Right atrium auricular region (tissue), 2 donors: ENCODE data around the gene KRTAP4-6. TPM values are rescaled to one million over a fixed set of nuclear protein-coding genes. Genes with fewer than 3 reads are reported as not detected.
"Not testable (repeated sequence)": the region's sequence is repeated elsewhere in the genome, so short reads cannot be mapped to it uniquely, and the experiment has no call there.

Experiments used
- DNase-seq: peaks from one replicate; pipeline ENCODE4 v3.0.0-alpha.2; 2019; ENCODE audit warnings: low spot score
- H3K27ac ChIP-seq, 2 donors: fragments of 200-600 bp; sonication (generic); 1 replicate in 1 of 2; 2 replicates in 1 of 2; pipeline ENCODE4 v1.5.1; 2016 to 2019
- H3K27me3 ChIP-seq, 2 donors: fragments of 200-600 bp; sonication (generic); one replicate each; pipeline versions ENCODE4 v1.5.1 to v1.6.0; 2017 to 2019
- H3K36me3 ChIP-seq: fragments of 200-600 bp; sonication (generic); one replicate; pipeline ENCODE4 v1.5.1; 2016
- H3K4me1 ChIP-seq, 2 donors: fragments of 200-600 bp; sonication (generic); one replicate each; pipeline versions ENCODE4 v1.5.1 to v1.6.0; 2017 to 2019
- H3K4me3 ChIP-seq, 2 donors: fragments of 200-600 bp; sonication (generic); 1 replicate in 1 of 2; 2 replicates in 1 of 2; pipeline ENCODE4 v1.5.1; 2017 to 2019; ENCODE audit warnings: mild to moderate bottlenecking in 1 of 2, moderate library complexity in 1 of 2
- H3K9me3 ChIP-seq, 2 donors: fragments of 200-600 bp; sonication (generic); one replicate each; pipeline ENCODE4 v1.5.1; 2019
- CTCF ChIP-seq, 2 donors: fragments of 200-600 bp; sonication (generic); IDR thresholded peaks; one replicate each; pipeline ENCODE4 v1.5.1; 2019; ENCODE audit warnings: antibody characterized with exemption in 2 of 2
- total RNA-seq, 2 donors: library from RNA; depleted of rRNA; stranded (reverse); fragments of >200 nt; gene quantifications; one replicate each; pipeline ENCODE4 v1.1.0, GENCODE V29; 2016

Gene KRTAP4-6
- not detected for total RNA-seq

GRCh38 chr17:41140360-41141131, at the start of gene KRTAP4-6:
KRTAP4-6 (minus strand) TSS chr17:41140544; CDS start chr17:41140487, 57 bp downstream.
- no peak within 1 kb of the TSS for H3K4me3 ChIP-seq
- no peak for TF ChIP-seq CTCF (IDR thresholded peaks at IDR 0.05)
- no peak for DNase-seq
- no peaks in the 10 kb centered on the region for H3K4me1 ChIP-seq
- H3K9me3 ChIP-seq = peaks cover 0 to 13% of the 10 kb centered on the region in 2 donors
- H3K36me3 ChIP-seq = no peaks in the 10 kb centered on the region
- H3K27ac ChIP-seq = no peak within 1 kb of the TSS
- H3K27me3 ChIP-seq = no peaks in the 10 kb centered on the region

- not testable (repeated sequence) for H3K36me3 ChIP-seq, H3K27ac ChIP-seq, H3K4me1 ChIP-seq, H3K9me3 ChIP-seq, H3K4me3 ChIP-seq, DNase-seq, H3K27me3 ChIP-seq
Measured at GRCh38 chr17:41189837-41190318, 49.5 kb upstream of the KRTAP4-6 start, which contains the start of gene KRTAP9-1. KRTAP9-1 (plus strand) TSS chr17:41189887; CDS start chr17:41189887, 0 bp downstream.

GRCh38 chr17:41186872-41187271, 46.5 kb upstream of the KRTAP4-6 start:
- Histone ChIP-seq H3K36me3 (no peaks in the 10 kb centered on the region), H3K27me3 (no peaks in the 10 kb centered on the region), H3K4me3 (no peak overlapping the region), H3K27ac (no peak overlapping the region), H3K9me3 (no peaks in the 10 kb centered on the region), H3K4me1 (no peaks in the 10 kb centered on the region)
- no peak for TF ChIP-seq CTCF (IDR thresholded peaks at IDR 0.05)
- no peak for DNase-seq

- TF ChIP-seq CTCF (IDR thresholded peaks at IDR 0.05) = no peak
Measured at GRCh38 chr17:41185001-41185400, 44.7 kb upstream of the KRTAP4-6 start.

GRCh38 chr17:41184480-41184961, 44.2 kb upstream of the KRTAP4-6 start, which contains the start of gene KRTAP4-1:
KRTAP4-1 (minus strand) TSS chr17:41184911; CDS start chr17:41184854, 57 bp downstream.
- no peak for DNase-seq
- H3K36me3 ChIP-seq = no peaks in the 10 kb centered on the region
- H3K4me3 ChIP-seq = no peak within 1 kb of the TSS
- no peaks in the 10 kb centered on the region for H3K27me3 ChIP-seq
- H3K27ac ChIP-seq = no peak within 1 kb of the TSS
- no peaks in the 10 kb centered on the region for H3K4me1 ChIP-seq
- no peaks in the 10 kb centered on the region for H3K9me3 ChIP-seq
- TF ChIP-seq CTCF (IDR thresholded peaks at IDR 0.05) = no peak

More at GRCh38 chr17:41185001-41185400, 44.7 kb upstream of the KRTAP4-6 start:
- no peak for DNase-seq
- Histone ChIP-seq H3K4me1 (no peaks in the 10 kb centered on the region), H3K36me3 (no peaks in the 10 kb centered on the region), H3K9me3 (no peaks in the 10 kb centered on the region), H3K27ac (no peak overlapping the region), H3K4me3 (no peak overlapping the region), H3K27me3 (no peaks in the 10 kb centered on the region)

- Histone ChIP-seq H3K4me3 (no peak overlapping the region), H3K4me1 (no peaks in the 10 kb centered on the region), H3K9me3 (no peaks in the 10 kb centered on the region), H3K27me3 (no peaks in the 10 kb centered on the region), H3K27ac (no peak overlapping the region), H3K36me3 (no peaks in the 10 kb centered on the region)
- TF ChIP-seq CTCF (IDR thresholded peaks at IDR 0.05) = no peak
- DNase-seq = no peak
Measured at GRCh38 chr17:41178843-41179616, 38.7 kb upstream of the KRTAP4-6 start.
